Neural cell (in vitro differentiated cells): Measurements from ENCODE around the gene GRSF1.

ENCODE experiments used
- EP300 ChIP-seq: fragments of 450-650 bp; conservative IDR thresholded peaks from 2 replicates; pipeline ENCODE4 v1.6.1; 2014; ENCODE audit warnings: antibody characterized with exemption, mild to moderate bottlenecking, moderate library complexity; ENCODE audit not compliant: poor library complexity, severe bottlenecking
- EZH2 ChIP-seq: fragments of 200-600, 300-800 bp; shearing (Covaris generic), sonication (generic); IDR thresholded peaks from 2 replicates; pipeline ENCODE4 v1.6.1; 2014; ENCODE audit warnings: antibody characterized with exemption, low read length, borderline replicate concordance, mild to moderate bottlenecking; ENCODE audit not compliant: insufficient read depth, poor library complexity, severe bottlenecking
- POLR2AphosphoS5 ChIP-seq: IDR thresholded peaks from 2 replicates; pipeline ENCODE4 v1.6.1; 2012
- RAD21 ChIP-seq: fragments of 450-650 bp; conservative IDR thresholded peaks from 2 replicates; pipeline ENCODE4 v1.6.1; 2014; ENCODE audit warnings: antibody characterized with exemption, mild to moderate bottlenecking, moderate library complexity
- SMC3 ChIP-seq: fragments of 450-650 bp; conservative IDR thresholded peaks from 2 replicates; pipeline ENCODE4 v1.6.1; 2014; ENCODE audit warnings: antibody characterized with exemption, mild to moderate bottlenecking, moderate library complexity; ENCODE audit not compliant: poor library complexity
- TAF1 ChIP-seq: IDR thresholded peaks from 2 replicates; pipeline ENCODE4 v1.6.1; 2012; ENCODE audit warnings: low read depth
- TF ChIP-seq, protein P1 (sequence below): fragments of 450-650 bp; IDR thresholded peaks from 2 replicates; pipeline ENCODE4 v1.5.1; 2014; ENCODE audit warnings: antibody characterized with exemption, mild to moderate bottlenecking, moderate library complexity; ENCODE audit not compliant: poor library complexity, severe bottlenecking
- TF ChIP-seq, protein P2 (sequence below): IDR thresholded peaks from 2 replicates; pipeline ENCODE4 v1.6.1; 2012; ENCODE audit warnings: borderline replicate concordance

- TF ChIP-seq SMC3 (no peak), POLR2AphosphoS5 (no peak), EP300 (no peak), EZH2 (no peak), TAF1 (no peak), RAD21 (no peak)
- TF ChIP-seq, protein P1, sequence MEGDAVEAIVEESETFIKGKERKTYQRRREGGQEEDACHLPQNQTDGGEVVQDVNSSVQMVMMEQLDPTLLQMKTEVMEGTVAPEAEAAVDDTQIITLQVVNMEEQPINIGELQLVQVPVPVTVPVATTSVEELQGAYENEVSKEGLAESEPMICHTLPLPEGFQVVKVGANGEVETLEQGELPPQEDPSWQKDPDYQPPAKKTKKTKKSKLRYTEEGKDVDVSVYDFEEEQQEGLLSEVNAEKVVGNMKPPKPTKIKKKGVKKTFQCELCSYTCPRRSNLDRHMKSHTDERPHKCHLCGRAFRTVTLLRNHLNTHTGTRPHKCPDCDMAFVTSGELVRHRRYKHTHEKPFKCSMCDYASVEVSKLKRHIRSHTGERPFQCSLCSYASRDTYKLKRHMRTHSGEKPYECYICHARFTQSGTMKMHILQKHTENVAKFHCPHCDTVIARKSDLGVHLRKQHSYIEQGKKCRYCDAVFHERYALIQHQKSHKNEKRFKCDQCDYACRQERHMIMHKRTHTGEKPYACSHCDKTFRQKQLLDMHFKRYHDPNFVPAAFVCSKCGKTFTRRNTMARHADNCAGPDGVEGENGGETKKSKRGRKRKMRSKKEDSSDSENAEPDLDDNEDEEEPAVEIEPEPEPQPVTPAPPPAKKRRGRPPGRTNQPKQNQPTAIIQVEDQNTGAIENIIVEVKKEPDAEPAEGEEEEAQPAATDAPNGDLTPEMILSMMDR = no peak
- TF ChIP-seq, protein P2, sequence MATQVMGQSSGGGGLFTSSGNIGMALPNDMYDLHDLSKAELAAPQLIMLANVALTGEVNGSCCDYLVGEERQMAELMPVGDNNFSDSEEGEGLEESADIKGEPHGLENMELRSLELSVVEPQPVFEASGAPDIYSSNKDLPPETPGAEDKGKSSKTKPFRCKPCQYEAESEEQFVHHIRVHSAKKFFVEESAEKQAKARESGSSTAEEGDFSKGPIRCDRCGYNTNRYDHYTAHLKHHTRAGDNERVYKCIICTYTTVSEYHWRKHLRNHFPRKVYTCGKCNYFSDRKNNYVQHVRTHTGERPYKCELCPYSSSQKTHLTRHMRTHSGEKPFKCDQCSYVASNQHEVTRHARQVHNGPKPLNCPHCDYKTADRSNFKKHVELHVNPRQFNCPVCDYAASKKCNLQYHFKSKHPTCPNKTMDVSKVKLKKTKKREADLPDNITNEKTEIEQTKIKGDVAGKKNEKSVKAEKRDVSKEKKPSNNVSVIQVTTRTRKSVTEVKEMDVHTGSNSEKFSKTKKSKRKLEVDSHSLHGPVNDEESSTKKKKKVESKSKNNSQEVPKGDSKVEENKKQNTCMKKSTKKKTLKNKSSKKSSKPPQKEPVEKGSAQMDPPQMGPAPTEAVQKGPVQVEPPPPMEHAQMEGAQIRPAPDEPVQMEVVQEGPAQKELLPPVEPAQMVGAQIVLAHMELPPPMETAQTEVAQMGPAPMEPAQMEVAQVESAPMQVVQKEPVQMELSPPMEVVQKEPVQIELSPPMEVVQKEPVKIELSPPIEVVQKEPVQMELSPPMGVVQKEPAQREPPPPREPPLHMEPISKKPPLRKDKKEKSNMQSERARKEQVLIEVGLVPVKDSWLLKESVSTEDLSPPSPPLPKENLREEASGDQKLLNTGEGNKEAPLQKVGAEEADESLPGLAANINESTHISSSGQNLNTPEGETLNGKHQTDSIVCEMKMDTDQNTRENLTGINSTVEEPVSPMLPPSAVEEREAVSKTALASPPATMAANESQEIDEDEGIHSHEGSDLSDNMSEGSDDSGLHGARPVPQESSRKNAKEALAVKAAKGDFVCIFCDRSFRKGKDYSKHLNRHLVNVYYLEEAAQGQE = no peak
Observed at GRCh38 chr4:70833675-70834074, 6.0 kb downstream of the GRSF1 start.
